ENCODE measurements around the gene SCAP. TPM values are rescaled to one million over a fixed set of nuclear protein-coding genes. Genes with fewer than 3 reads are reported as not detected.
"Not testable (repeated sequence)": the region's sequence is repeated elsewhere in the genome, so short reads cannot be mapped to it uniquely, and the experiment has no call there.

The SCAP gene
- total and polyA plus RNA-seq, 8 donors: 29.0 to 59.5 (median 37.2) TPM

DNA sequence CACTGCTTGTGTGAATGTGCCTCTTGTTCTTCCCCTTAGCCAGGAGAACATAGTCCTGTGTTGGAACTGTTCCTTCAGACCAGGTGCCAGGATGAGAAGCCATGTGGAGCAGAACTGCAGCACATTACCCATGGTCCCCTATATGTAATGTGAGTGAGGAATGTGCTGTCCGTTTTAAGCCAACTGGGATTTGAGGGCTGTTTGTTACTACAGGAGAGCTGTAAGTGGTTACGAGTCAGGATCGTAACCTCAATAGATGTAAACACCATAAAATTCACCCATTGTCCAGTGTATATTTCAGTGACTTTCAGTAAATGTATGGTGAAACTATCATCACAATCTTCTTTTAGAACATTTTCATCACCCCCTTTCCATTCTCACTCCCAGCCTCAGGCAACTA is 10.1 kb upstream of the SCAP start:
- Histone ChIP-seq H3K9me3 (no peaks in the 10 kb centered on the region), H3K4me1 (peaks cover 0 to 5% (median 3%) of the 10 kb centered on the region in 3 donors), H3K27me3 (no peaks in the 10 kb centered on the region), H3K36me3 (no peaks in the 10 kb centered on the region), H3K4me3 (no peak overlapping the region), H3K27ac (no peak overlapping the region)
- no peak for FAIRE-seq
- no peak for ATAC-seq
- DNase-seq: no peak
- WGBS, 2 donors: 84 to 86% methylated on average over 3 of the region's 3 CpGs
- TF ChIP-seq, protein P1, sequence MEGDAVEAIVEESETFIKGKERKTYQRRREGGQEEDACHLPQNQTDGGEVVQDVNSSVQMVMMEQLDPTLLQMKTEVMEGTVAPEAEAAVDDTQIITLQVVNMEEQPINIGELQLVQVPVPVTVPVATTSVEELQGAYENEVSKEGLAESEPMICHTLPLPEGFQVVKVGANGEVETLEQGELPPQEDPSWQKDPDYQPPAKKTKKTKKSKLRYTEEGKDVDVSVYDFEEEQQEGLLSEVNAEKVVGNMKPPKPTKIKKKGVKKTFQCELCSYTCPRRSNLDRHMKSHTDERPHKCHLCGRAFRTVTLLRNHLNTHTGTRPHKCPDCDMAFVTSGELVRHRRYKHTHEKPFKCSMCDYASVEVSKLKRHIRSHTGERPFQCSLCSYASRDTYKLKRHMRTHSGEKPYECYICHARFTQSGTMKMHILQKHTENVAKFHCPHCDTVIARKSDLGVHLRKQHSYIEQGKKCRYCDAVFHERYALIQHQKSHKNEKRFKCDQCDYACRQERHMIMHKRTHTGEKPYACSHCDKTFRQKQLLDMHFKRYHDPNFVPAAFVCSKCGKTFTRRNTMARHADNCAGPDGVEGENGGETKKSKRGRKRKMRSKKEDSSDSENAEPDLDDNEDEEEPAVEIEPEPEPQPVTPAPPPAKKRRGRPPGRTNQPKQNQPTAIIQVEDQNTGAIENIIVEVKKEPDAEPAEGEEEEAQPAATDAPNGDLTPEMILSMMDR (IDR thresholded peaks at IDR 0.05): no peak
- intact Hi-C loops (cut with DNase I): no loop called here

DNA sequence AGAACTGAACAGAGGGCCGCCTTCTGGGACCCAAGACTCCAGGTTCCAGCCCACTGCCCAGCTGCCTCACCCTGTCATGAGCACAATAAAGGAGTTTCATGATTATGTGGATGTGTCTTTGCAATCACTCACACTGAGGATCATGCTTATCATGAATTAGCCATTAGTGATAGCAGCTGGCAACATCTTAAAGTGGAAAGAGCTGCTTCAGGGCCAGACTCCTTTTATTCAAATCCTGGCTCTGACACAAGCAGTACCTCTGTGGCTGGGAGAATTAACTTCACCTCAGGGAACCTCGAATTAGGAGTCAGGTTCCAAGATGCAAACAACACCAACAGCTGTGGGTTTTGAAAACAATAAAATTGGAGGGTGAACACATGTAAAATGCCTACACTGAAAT is 6.6 kb upstream of the SCAP start:
- H3K27ac ChIP-seq: no peak overlapping the region
- ATAC-seq: peak in 2 of 4 donors; percentile 18 to 31

DNA sequence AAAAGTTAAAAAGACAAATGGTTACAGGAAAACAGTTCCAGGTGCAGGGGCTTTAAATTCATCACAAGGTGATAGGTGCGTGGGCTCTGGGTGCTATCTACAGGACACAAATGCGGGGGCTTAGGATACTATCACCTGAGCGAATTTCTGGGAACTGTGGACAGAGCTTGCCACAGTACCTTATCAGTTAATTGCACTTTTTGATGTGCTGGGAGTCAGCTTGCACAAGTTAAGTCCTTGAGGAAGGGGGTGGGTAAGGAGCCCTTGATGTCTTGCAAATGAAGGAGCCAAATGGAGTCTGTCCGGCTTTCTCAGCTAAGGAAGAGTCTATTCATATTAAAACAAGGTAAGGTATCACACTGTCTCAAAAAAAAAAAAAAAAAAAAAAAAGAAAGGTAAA is 6.0 kb upstream of the SCAP start:
- whole genome bisulfite sequencing, 2 donors: 44 to 54% methylated on average over 4 of the region's 4 CpGs
- FAIRE-seq; H3K27me3 ChIP-seq; DNase-seq; H3K4me1 ChIP-seq; ATAC-seq; H3K4me3 ChIP-seq; H3K27ac ChIP-seq; H3K9me3 ChIP-seq; intact Hi-C loops (cut with DNase I); H3K36me3 ChIP-seq: not testable (repeated sequence)

More for the DNA sequence above, 6.6 kb upstream of the SCAP start:
- WGBS, 2 donors: 29 to 33% methylated on average over 2 of the region's 2 CpGs
- Histone ChIP-seq H3K36me3 (no peaks in the 10 kb centered on the region), H3K9me3 (no peaks in the 10 kb centered on the region), H3K4me3 (no peak overlapping the region), H3K4me1 (peaks cover 0 to 5% (median 3%) of the 10 kb centered on the region in 3 donors), H3K27me3 (no peaks in the 10 kb centered on the region)
- FAIRE-seq (no peak), DNase-seq (no peak)
- intact Hi-C loops (cut with DNase I): no loop called here
- TF ChIP-seq, protein P1 (IDR thresholded peaks at IDR 0.05): no peak

DNA sequence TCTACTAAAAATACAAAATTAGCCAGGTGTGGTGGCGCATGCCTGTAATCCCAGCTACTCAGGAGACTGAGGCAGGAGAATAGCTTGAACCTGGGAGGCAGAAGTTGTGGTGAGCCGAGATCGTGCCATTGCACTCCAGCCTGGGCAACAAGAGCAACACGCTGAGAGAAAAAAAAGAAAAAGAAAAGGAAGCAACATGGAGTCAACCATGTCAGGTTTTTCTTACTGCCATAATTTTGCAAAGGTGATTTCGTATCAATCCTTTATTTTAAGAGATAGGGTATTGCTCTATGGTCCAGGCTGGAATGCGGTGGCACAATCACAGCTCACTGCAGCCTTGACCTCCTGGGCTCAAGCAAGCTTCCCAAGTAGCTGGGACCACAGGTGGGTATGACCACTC is 4.5 kb upstream of the SCAP start:
- DNase-seq; ATAC-seq; H3K36me3 ChIP-seq; intact Hi-C loops (cut with DNase I); H3K27ac ChIP-seq; H3K9me3 ChIP-seq; FAIRE-seq; H3K4me3 ChIP-seq; H3K27me3 ChIP-seq; H3K4me1 ChIP-seq: not testable (repeated sequence)
- 92 to 95% methylated on average over 6 of the region's 6 CpGs for WGBS, 2 donors

DNA sequence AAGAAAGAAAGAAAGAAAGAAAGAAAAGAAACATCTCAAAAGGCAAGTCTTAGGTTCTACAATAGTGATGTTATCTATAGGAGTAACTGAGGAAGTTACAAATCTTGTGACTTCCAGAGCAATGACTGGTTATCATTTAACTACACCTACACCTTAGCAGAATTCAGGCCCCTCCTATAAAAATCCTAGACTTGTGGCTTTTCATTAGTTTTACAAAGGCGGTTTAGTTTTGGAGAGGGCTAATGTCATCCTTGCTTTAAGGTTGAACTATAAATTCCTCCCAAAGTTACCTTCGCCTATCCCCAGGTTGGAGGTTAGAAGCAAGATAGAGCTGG is 4.1 kb upstream of the SCAP start:
- ATAC-seq: no peak
- TF ChIP-seq, protein P1 (IDR thresholded peaks at IDR 0.05): no peak
- Histone ChIP-seq H3K9me3 (no peaks in the 10 kb centered on the region), H3K4me1 (peaks cover 0 to 4% (median 0%) of the 10 kb centered on the region in 3 donors), H3K27me3 (no peaks in the 10 kb centered on the region), H3K27ac (no peak overlapping the region), H3K36me3 (no peaks in the 10 kb centered on the region), H3K4me3 (no peak overlapping the region)
- DNase-seq: no peak
- WGBS, 2 donors: 90 to 98% methylated on average over 2 of the region's 2 CpGs
- no peak for FAIRE-seq
- intact Hi-C loops (cut with DNase I): loop anchor here in 2 of 3 donors (5.0 kb wide), 2 partner anchors 57 to 62 kb away; no protein-coding TSS in a partner anchor

DNA sequence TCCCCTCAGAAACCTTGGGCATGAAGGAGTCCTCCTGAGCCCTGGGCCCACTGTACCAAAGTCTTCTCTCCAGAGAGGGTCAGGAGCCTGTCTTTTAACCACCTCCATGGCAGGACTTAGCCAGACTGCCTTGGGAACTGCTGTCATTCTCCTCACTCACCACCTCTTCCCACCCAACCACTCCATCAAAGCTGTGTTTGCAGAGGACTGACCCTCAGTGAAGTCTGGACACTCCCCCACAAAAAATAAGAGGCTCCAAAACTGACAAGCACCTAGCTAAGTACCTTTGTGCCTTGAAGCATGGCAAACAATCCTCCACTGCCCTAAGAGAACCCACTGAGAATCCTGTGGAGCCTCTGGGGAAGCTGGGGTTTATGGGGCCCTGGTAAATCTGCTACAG is 2.3 kb upstream of the SCAP start:
- ATAC-seq (no peak), DNase-seq (no peak), FAIRE-seq (no peak)
- no peaks in the 10 kb centered on the region for H3K36me3 ChIP-seq
- H3K27me3 ChIP-seq: no peaks in the 10 kb centered on the region
- no peaks in the 10 kb centered on the region for H3K9me3 ChIP-seq
- TF ChIP-seq, protein P1 (IDR thresholded peaks at IDR 0.05): no peak
- intact Hi-C loops (cut with DNase I): loop anchor here in 2 of 3 donors (5.0 kb wide), 2 partner anchors 56 to 61 kb away; no protein-coding TSS in a partner anchor
- no peak overlapping the region for H3K27ac ChIP-seq
- peaks cover 0 to 19% (median 8%) of the 10 kb centered on the region in 3 donors for H3K4me1 ChIP-seq
- H3K4me3 ChIP-seq: no peak overlapping the region

Data from pancreas (tissue), 10 donors.